Left renal cortex interstitium (tissue), 4 donors: ENCODE measurements around the gene UTY. TPM values are rescaled to one million over a fixed set of nuclear protein-coding genes. Genes with fewer than 3 reads are reported as not detected.
A peak's percentile ranks its signal among the peaks of the same experiment; 100 is the strongest.

Experiments used
- DNase-seq, 4 donors: peaks; one replicate each; pipeline ENCODE4 v3.0.0-alpha.2; 2013; ENCODE audit warnings: low read depth in 4 of 4, low spot score in 2 of 4, missing footprints in 1 of 4
- polyA plus RNA-seq, 4 donors: library from polyadenylated mRNA; unstranded; fragments of 120-200 nt; gene quantifications; one replicate each; pipeline ENCODE4 v1.2.1, GENCODE V29; 2013; ENCODE audit not compliant: insufficient read length in 4 of 4

The UTY gene
- polyA plus RNA-seq, 4 donors: 19.7 to 27.6 (median 25.4) TPM

- DNase-seq: no peak
These were observed 62.8 kb downstream of the UTY start for GRCh38 chrY:13416869-13417661.

DNA sequence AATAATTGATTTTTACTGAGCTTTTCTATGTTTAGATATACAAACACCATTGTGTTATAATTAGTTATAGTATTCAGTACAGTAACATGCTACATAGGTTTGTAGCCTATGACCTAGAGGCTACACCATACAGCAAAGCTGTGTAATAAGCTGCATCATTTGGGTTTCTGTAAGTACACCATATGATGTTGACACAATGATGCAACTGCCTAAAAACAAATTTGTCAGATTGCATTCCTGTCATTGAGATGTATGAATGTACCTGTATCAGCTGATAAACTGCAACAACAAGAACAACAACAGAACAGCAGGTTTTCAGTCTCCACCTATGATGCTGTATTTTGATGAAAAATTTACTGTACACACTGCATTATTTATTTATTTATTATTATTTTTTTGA, 64.3 kb downstream of the UTY start:
- no peak for DNase-seq

- DNase-seq: no peak
These were observed 81.0 kb downstream of the UTY start for GRCh38 chrY:13398876-13399275.

DNA sequence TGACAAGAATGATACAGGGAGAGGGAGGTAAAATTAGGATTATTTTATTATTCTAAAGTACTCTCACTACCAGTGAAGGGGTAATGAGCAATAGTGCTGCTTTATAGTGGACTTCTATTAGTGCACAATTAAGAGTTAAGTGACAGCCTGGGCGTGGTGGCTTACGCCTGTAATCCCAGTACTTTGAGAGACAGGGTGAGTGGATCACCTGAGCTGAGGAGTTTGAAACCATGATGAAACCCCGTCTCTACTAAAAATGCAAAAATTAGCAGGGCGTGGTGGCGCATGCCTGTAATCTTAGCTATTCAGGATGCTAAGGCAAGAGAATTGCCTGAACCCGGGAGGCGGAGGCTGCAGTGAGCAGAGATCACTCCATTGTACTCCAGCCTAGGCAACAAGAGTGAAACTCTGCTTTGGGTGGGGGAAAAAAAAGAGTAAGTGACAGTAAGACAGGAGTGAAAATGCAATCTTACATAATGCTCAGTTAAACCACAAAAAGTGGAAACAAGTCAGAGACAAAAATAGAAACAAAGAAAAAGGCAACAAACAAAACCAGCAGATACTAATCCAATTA, 98.6 kb downstream of the UTY start:
- no peak for DNase-seq

GRCh38 chrY:13370868-13371800, 108.7 kb downstream of the UTY start:
- DNase-seq: no peak

GRCh38 chrY:13370245-13370644, 109.6 kb downstream of the UTY start:
- DNase-seq: no peak

DNA sequence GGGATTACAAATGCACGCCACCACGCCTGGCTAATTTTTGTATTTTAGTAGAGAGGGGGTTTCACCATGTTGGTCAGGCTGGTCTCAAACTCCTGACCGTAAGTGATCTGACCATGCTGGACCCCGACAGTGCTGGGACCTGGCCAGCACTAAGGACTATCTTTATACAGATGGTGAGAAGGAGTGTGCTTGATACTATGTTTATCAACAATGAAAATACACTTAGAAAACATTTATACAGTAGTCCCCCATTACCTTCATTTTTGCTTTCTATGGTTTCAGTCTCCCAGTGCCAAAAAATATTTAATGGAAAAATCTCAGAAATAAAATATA, 111.4 kb downstream of the UTY start:
- DNase-seq: no peak

- DNase-seq: no peak
These were observed 116.2 kb downstream of the UTY start for GRCh38 chrY:13363641-13364040.

- DNase-seq: no peak
These were observed 117.2 kb downstream of the UTY start for GRCh38 chrY:13362662-13363061.

DNA sequence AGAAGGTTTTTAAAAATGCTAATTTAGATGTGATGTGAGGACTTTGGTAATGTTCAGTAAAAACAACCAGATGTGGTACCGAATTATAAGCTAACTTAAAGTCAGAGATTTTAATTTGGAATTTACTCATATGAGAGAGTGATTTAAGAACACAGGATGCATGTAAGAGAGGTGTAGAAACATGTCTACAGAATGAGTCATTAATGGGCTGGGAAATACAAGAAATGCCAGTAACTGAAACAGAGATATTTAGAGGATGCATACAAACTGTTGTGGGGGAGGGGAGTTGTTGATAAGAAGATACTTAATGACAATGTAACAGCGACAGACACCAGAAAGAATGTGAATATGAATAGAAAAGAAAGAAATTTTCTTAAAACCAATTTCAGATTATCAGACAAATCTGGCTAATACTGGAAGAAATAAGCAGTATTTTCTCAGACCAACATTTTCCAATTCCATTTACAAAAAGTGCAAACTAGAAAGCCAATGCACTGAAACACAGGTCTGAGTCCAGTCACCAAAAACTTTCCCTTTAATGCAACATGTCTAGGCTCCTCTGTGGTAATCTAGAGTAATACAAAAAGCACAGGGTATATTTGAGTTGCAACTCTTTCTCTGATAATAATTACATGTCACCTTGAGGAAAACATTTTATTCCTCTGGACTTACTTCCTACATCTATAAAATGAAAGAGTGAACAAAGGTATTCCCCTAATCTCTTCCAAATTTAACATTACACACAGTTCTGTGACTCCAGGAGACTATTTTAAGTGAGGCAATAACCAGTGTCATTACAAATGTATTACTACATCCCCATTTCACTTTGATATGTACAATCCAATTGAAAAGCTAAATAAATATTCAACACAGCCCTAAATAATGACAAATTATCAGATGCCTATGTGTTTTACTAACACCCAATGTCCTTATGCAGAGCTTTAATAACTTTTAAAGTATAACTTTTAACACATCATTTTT, 117.9 kb downstream of the UTY start:
- DNase-seq: no peak

DNA sequence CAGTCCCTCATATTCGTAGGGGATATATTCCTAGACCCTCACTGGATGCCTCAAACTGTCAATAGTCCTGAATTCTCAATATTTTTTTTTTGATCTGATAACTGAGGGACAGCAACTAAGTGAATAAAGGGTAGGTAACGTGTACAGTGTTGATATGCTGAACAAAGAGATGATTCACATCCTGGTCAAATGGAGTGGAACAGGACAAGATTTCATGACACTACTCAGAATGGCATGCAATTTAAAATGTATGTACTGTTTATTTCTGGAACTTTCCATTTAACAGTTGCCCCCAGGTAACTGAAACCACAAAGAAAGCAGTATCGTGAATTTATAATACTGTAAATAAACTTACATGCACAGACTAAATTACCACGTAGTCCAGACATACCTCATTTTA, 128.4 kb downstream of the UTY start:
- no peak for DNase-seq

DNA sequence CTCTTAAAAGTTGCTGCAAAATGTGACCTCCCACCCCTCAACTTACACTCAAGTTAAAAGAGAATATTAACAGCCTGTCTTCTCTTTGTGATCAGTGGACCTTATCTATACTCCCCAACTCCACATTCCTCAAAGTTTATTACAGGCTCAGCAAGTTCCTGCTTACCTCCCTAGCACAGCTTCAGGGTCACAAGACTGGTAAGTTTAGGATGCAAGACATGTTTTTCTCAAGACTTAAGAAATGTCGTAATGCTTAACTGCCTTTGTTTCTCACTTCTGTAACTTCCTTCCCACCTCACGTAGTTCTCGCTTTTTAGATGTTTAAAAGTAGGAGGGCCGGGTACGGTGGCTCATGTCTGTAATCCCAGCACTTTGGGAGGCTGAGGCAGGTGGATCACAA, 132.7 kb downstream of the UTY start:
- DNase-seq: no peak

DNA sequence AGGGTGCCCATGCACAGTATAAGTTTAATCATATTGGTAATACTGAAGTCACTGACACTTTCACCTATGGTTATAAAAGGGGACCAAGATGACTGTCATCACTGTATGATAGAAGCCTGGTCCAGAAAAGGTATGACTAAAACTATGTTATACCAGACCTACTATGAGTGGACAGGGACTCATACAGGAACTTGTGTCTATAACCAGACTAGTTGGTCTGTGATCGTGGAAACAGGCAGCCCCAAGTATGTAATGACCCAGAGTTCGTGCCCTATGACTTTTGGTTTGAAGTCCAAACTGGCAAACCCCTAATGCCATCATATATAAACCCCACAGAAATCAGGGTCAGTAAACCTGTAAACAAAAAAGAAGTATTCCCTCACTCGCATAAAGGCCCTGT, 134.3 kb downstream of the UTY start:
- no peak for DNase-seq

DNA sequence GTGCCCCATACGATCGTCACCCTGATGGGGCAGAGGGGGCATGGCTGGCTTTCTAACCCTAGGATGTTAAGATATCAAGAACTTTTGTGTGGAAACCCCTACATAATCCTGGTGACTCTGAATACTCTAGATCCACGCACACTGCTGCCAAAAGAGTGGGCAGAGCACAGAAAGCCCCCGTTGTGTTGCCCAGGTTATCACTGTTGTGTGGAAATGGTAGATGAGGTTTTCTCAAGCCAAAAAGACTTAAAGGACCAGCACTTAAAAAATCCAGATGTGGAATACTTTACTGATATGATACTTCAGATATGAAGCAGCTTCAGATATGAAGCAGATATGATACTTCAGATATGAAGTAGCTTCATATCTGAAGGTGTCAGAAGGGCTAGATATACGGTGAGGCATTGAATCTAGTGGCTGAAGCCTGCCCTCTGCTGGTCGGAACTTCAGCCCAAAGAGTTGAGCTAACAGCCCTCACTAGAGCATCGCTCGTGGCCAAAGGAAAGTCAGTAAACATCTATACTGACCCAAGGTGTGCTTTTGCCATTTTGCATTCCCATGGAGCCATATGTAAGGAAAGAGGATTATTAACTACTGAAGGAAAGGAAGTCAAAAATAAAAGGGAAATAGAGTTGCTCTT, 136.4 kb downstream of the UTY start:
- no peak for DNase-seq

GRCh38 chrY:13339939-13340338, 139.9 kb downstream of the UTY start:
- DNase-seq: no peak

DNA sequence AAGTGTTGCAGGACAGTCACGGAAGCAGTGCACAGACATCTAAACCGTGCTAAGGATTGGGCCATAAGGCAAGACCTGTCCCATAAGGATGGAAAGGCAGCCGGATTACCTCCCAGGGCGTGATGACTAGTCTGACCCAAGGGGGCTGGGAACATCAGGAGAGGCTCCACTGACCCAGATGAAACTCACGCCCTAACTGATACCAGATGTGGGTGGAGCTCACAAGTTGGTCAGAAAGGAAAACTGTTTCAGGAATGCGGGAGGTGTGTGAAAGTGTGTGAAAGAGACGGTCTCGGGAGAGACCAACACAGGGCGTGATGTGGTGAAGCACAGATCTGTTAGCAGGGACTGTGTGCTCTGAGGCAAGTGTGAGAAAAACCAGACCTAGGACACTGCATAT, 140.5 kb downstream of the UTY start:
- no peak for DNase-seq

DNA sequence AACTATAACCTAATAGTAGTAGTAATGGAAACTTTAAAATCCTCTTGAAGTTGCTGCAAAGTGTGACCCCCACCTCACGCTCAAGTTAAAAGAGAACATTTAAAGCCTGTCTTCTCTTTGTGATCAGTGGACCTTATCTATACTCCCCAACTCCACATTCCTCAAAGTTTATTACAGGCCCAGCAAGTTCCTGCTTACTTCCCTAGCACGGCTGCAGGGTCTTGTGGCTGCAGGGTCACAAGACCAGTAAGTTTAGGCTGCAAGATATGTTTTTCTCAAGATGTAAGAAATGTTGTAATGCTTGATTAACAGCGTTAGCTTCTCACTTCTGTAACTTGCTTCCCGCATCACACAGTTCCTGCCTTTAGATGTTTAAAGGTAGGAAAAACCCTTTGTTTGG, 141.1 kb downstream of the UTY start:
- peak in 1 of 4 donors; percentile 24 for DNase-seq

DNA sequence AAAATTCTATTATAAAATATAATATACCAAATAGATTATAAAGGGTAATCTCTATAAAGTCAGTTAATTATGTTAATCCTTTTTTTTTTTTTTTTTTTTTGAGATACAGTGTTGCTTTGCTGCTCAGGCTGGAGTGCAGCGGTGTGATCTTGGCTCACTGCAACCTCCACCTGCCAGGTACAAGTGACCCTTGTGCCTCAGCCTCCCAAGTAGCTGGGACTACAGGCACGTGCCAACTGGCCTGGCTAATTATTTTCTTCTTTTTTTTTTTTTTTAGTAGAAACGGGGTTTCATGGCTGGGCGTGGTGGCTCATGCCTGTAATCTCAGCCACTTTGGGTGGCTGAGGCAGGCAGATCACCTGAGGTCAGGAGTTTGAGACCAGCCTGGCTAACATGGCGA, 141.9 kb downstream of the UTY start:
- no peak for DNase-seq

DNA sequence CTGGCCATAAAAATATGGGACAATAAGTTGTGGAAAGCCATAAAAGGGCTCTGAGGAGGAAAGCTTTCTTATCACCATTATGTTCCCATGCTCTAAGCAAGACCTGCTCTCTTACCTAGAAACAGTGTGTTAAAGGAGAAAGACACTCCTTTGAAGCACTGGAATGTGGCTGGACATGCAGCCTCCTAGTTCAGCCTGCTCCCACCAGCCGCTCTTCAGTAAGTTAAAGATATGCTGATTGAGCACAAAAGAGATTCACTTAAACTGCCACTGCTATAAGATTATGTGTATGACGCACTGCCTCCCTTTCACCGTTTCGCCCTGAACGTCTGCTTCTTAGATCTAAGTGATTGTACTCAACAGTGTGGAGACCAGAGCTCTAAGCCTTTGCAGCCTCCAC, 146.0 kb downstream of the UTY start:
- DNase-seq: no peak

GRCh38 chrY:13330651-13331050, 149.2 kb downstream of the UTY start:
- DNase-seq: no peak
